Stimulated activated CD8-positive, alpha-beta memory T cell treated with anti-CD3 and anti-CD28 coated beads, Interleukin-15, amount 100 ng/mL, for 48 hours (primary cell): ENCODE results near the gene MKRN2.
"Not testable (repeated sequence)": the region's sequence is repeated elsewhere in the genome, so short reads cannot be mapped to it uniquely, and the experiment has no call there.

Source experiments
- DNase-seq, 2 donors: peaks; one replicate each; pipeline ENCODE4 v3.0.0-alpha.2; 2020; ENCODE audit warnings: low read depth in 2 of 2

Gene MKRN2

GRCh38 chr3:12556690-12557472 is at the start of gene MKRN2:
MKRN2 (plus strand) TSS chr3:12557087; CDS start chr3:12557151, 64 bp downstream.
- peak; percentile 77 to 83 for DNase-seq

GRCh38 chr3:12507591-12508281 is 49.2 kb upstream of the MKRN2 start:
- DNase-seq = no peak

DNA sequence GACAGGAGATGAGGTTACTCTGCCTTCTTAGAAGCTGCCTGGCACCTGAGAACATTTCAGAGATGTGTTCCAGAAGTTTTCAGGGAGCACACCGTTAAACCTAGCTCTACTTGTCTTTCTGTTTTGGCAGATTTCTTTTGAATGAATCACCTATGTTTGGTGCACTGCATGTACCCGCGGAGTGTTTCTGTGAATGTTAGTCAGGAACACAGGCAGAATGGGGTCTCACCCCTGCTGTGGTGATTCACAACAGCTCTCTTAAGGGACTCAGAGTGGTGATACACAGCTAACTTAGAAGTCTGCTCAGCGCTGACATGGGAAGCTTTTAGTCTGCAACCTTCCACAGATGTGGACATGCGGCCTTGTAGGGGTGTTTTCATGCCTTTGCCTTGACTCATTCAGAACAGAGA is 48.6 kb upstream of the MKRN2 start:
- DNase-seq = no peak

DNA sequence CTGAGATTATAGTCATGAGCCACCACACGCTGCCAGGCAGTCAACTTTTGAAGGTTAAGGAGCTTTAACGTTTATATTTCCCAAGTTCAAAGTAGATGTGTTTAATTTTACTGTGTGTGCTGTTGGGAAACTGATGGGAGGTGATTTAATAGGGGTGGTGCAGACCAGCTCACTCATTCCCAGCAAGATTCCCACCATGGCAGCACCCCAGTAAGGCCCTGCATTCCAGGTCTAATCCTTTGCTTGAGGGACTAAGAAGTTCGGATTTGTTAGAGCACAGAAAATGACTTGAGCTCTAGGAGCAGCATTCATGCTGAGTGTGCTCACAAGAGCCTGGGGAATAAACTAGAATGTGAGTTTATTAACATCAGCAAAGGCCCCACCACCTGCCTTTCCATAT is 47.4 kb upstream of the MKRN2 start:
- no peak for DNase-seq

- DNase-seq = no peak
Measured at GRCh38 chr3:12512534-12513118, 44.3 kb upstream of the MKRN2 start.

- DNase-seq = no peak
Measured at GRCh38 chr3:12513694-12514446, 43.0 kb upstream of the MKRN2 start.

DNA sequence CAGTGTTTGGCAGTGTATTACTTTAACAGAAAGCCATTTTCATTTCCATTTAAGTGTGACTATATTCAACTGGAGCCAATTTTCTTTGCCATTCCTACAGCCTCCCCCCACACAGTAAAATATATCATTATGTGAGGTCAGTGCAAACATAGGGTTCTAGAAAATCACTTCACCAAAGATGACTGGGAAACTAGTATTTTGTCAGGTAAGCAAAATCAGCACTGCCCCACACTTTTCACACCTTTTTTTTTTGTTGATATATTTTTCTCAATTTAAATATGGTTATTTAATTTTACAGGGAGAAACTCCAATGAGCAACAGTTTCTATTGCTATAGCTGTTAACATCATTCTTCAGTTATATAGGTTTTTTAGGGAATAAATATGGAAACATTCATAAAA is 41.3 kb upstream of the MKRN2 start:
- DNase-seq = no peak

DNA sequence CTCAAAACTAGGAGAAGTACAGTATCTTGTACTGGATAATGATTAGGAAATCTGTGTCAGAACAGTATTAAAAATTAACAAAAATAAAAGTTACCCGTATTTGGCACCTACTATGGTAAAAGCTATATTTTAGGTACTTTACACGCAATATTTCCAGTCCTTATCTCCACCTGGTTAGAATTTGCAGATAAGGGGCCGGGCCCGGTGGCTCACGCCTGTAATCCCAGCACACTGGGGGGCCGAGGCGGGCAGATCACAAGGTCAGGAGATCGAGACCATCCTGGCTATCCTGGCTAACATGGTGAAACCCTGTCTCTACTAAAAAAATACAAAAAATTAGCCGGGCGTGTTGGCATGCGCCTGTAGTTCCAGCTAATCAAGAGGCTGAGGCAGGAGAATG is 40.0 kb upstream of the MKRN2 start:
- DNase-seq = no peak

DNA sequence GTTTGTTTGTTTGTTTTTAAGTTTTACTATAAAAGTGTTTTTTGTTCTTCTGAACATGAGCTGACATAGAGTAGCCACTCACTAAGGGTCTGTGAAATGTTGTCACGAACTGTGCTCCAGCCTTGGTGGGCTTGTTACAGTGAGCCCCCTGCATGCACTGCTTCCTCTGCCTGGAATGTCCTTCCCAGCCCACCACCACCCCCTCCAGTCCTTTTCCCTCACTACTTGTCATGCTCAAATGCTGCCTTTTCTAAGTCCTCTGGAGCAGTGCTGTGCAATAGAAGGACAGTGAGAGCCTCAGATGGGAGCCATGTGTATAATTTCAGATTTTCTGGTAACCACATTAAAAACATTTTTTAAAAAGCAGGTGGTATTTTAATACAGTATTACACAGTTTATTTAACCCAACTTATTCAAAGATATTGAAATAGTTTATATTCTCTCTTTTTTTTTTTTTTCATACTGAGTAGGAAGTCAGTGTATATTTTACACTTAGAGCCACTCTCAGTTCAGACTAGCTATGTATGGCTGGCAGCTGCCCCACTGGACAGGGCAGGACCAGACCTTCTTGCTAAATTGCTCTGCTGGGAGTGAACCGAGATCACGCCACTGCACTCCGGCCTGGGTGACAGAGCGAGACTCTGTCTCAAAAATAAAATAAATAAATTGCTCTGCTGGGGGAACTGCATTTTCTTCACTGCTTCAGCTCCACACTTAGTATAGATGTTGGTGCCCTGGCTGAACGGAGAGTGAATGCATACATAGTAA is 38.4 kb upstream of the MKRN2 start:
- DNase-seq = no peak

GRCh38 chr3:12521010-12521409 is 35.9 kb upstream of the MKRN2 start:
- DNase-seq = no peak

DNA sequence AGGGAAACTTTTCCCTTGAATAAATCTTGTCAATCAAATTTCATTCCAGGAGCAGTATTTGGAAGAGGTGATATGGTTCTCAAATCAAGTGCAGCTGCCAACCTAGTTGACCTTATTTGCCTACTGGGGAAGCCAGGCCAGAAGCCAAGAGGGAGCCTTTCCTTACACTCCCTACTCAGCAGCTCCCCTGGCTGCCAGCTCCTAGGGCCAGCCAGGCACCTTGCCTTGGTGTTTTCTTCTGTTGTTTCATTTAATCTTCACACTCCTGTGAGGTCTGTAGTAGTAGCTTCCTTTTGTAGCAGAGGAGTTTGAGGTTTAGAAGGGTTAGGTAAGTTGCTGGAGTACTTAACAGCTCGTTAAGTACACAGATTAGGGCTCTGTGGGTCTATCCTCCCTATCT is 34.2 kb upstream of the MKRN2 start:
- no peak for DNase-seq

GRCh38 chr3:12527757-12528143 is 29.1 kb upstream of the MKRN2 start:
- DNase-seq = no peak

DNA sequence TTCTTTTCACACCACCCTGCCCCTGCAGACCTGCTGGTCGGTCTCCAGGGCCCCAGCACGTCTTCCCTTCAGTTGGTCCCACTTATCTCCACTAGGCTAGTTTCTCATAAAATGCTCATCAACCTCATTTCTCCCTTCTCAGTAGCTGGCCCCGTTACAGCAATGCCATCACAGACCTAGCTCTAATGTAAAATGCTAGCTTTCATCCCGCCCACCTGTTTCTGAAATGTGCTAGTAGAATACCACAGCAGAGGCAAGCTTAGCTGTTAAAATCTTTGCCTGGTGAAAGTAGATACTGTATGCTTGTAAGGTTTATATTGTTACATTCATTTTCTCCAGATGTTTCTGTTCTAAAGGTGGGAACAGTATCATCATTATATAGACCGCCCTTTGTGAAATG is 24.7 kb upstream of the MKRN2 start:
- no peak for DNase-seq

GRCh38 chr3:12536423-12536822 is 20.5 kb upstream of the MKRN2 start:
- DNase-seq = no peak

DNA sequence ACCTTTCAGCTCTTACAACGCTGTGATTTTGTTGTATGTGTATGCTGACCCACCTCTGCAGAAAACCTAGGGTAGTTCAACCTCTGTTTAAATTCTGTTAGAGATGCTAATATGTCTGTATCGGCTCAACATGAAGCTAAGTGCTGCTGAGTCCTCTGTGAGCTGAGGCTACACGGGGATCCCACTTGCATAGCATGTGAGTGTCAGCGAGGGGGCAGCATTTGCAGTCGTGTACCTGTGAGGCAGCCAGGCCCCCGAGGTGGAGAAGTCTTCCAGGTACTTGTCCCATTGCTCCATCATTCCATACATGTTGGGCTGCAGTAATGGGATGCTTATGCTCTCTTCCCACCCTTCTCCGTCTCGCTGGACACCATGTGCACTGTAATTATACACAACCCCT is 15.3 kb upstream of the MKRN2 start:
- DNase-seq = no peak

DNA sequence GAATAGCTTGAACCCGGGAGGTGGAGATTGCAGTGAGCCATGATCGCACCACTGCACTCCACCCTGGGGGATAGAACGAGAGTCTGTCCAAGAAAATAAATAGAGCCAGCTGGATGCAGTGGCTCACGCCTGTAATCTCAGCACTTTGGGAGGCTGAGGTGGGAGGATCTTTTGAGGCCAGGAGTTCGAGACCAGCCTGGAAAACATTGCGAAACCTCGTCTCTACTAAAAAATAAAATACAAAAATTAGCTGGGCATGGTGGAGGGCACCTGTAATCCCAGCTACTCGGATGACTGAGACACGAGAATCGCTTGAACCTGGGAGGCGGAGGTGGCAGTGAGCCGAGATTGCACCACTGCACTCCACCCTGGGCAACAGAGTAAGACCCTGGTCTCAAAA is 13.4 kb upstream of the MKRN2 start:
- DNase-seq = not testable (repeated sequence)

DNA sequence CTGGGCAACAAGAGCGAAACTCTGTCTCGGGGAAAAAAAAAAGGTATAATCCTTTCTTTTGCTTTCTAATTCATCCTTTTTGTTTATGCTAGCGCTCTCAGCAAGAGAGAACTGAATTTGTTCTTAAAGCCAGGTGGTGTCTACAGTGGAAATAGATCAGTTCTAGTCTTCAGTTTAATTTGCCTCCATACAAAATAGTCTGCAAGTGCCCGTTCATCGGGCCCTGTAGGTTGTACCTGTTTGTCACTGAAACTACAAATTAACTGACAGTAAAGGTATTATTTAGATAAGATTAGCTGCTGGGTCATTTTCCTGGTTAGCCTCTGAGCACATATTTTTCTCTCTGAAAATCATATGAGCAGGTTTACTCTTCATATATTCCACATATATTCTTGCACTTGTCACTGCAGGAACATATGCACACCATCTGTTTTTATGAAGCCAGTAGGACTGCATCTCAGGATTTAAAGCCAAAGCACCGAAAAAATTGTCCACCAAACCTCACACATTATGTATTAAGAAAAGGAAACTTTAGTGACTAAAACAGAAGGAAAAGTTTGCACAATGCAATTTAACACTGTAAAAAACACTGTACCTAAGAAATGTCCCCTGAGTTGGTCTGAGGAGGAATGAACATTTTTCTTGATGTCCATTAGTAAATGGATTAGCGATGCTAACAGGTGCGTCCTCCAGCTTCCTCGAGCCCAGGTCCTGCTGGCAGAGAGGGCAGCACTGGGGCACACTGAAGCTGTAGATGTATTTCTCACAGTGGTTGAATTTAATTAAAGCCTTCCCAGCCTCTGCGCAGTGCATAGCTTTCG is 12.0 kb upstream of the MKRN2 start:
- no peak for DNase-seq

- no peak for DNase-seq
Measured at GRCh38 chr3:12545473-12545791, 11.5 kb upstream of the MKRN2 start, which contains the start of gene MKRN2OS. MKRN2OS (minus strand) TSS chr3:12545499; CDS start chr3:12545464, 35 bp downstream.

- DNase-seq = no peak
Measured at GRCh38 chr3:12549971-12550760, 6.7 kb upstream of the MKRN2 start.

- DNase-seq = no peak
Measured at GRCh38 chr3:12553921-12554391, 2.9 kb upstream of the MKRN2 start.
